Right atrium auricular region (tissue), 2 donors: ENCODE measurements around the gene CREB3L4. TPM values are rescaled to one million over a fixed set of nuclear protein-coding genes. Genes with fewer than 3 reads are reported as not detected.

Experiments used
- DNase-seq: peaks from one replicate; pipeline ENCODE4 v3.0.0-alpha.2; 2019; ENCODE audit warnings: low spot score
- H3K27ac ChIP-seq, 2 donors: fragments of 200-600 bp; sonication (generic); 1 replicate in 1 of 2; 2 replicates in 1 of 2; pipeline ENCODE4 v1.5.1; 2016 to 2019
- H3K27me3 ChIP-seq, 2 donors: fragments of 200-600 bp; sonication (generic); one replicate each; pipeline versions ENCODE4 v1.5.1 to v1.6.0; 2017 to 2019
- H3K36me3 ChIP-seq: fragments of 200-600 bp; sonication (generic); one replicate; pipeline ENCODE4 v1.5.1; 2016
- H3K4me1 ChIP-seq, 2 donors: fragments of 200-600 bp; sonication (generic); one replicate each; pipeline versions ENCODE4 v1.5.1 to v1.6.0; 2017 to 2019
- H3K4me3 ChIP-seq, 2 donors: fragments of 200-600 bp; sonication (generic); 1 replicate in 1 of 2; 2 replicates in 1 of 2; pipeline ENCODE4 v1.5.1; 2017 to 2019; ENCODE audit warnings: mild to moderate bottlenecking in 1 of 2, moderate library complexity in 1 of 2
- H3K9me3 ChIP-seq, 2 donors: fragments of 200-600 bp; sonication (generic); one replicate each; pipeline ENCODE4 v1.5.1; 2019
- CTCF ChIP-seq, 2 donors: fragments of 200-600 bp; sonication (generic); IDR thresholded peaks; one replicate each; pipeline ENCODE4 v1.5.1; 2019; ENCODE audit warnings: antibody characterized with exemption in 2 of 2
- total RNA-seq, 2 donors: library from RNA; depleted of rRNA; stranded (reverse); fragments of >200 nt; gene quantifications; one replicate each; pipeline ENCODE4 v1.1.0, GENCODE V29; 2016

Gene CREB3L4
- total RNA-seq, 2 donors from 2014 or later: 4.9 to 5.6 TPM

DNA sequence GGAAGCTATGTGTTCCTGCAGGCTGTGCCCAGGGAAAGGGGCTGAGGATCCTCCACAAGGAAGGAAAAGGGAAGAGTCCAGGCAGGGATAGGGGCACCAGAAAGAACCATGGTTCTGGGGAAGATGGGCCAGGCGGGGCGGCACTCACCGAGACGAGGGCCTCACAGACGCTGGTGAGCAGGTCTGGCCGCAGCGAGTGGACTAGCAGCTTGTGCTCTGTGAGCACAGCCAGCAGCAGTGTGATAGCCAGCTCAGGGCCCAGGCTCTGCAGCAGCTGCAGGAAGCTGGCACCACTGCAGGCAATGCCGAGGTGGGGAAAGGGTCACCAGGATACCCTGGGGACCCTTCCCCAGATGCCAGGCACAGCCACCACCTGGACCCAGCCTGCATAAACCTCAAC lies 26.9 kb upstream of the CREB3L4 start:
- no peak for TF ChIP-seq CTCF (IDR thresholded peaks at IDR 0.05)
- DNase-seq: no peak

GRCh38 chr1:153941826-153942725 lies 25.6 kb upstream of the CREB3L4 start:
- TF ChIP-seq CTCF (IDR thresholded peaks at IDR 0.05): no peak
- DNase-seq: no peak

More for the DNA sequence above, 26.9 kb upstream of the CREB3L4 start:
- H3K9me3 ChIP-seq: no peaks in the 10 kb centered on the region
- no peak overlapping the region for H3K27ac ChIP-seq
- peaks cover 0 to 26% of the 10 kb centered on the region in 2 donors for H3K4me1 ChIP-seq
- H3K36me3 ChIP-seq: peaks cover 58% of the 10 kb centered on the region
- no peak overlapping the region for H3K4me3 ChIP-seq
- no peaks in the 10 kb centered on the region for H3K27me3 ChIP-seq

DNA sequence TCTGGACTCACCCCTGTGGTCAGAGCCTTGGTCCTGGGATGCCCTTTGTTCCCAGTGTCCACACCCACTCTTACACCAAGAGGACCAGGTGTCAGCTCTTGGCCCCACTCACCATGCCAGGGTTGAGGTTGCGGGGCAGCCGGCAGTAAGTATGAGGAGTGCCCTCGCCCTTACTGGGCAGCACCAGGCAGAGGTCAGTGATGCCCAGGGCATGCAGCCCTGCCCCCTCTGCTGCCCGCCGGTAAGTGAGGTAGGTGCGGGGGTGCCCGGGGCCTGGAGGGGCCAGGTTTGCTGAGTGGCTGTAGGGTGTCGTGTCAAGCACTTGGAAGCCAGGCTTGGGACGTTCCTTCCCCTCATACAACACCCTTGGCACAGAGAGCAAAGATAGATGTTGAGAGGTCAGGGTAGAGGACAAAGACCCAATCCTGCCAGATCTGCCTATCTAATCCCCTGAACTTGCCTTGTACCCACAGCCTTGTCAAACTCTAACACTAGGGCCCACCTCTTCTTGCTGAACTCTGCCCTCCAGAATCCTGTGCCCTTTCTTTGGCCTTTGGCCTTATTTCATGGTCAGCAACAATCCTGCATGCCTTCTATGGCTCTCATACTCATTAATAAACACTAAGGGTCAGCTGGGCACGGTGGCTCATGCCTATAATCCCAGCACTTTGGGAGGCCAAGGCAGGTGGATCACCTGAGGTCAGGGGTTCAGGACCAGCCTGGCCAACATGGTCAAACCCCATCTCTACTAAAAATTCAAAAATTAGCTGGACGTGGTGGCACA lies 24.7 kb upstream of the CREB3L4 start:
- Histone ChIP-seq H3K4me1 (peaks cover 0 to 35% of the 10 kb centered on the region in 2 donors), H3K27ac (no peak overlapping the region), H3K36me3 (peaks cover 44% of the 10 kb centered on the region), H3K4me3 (no peak overlapping the region), H3K9me3 (no peaks in the 10 kb centered on the region), H3K27me3 (no peaks in the 10 kb centered on the region)
- no peak for DNase-seq
- TF ChIP-seq CTCF (IDR thresholded peaks at IDR 0.05): no peak

More at GRCh38 chr1:153941826-153942725, 25.6 kb upstream of the CREB3L4 start:
- peaks cover 45% of the 10 kb centered on the region for H3K36me3 ChIP-seq
- no peak overlapping the region for H3K27ac ChIP-seq
- H3K27me3 ChIP-seq: no peaks in the 10 kb centered on the region
- peaks cover 0 to 32% of the 10 kb centered on the region in 2 donors for H3K4me1 ChIP-seq
- no peaks in the 10 kb centered on the region for H3K9me3 ChIP-seq
- no peak overlapping the region for H3K4me3 ChIP-seq

DNA sequence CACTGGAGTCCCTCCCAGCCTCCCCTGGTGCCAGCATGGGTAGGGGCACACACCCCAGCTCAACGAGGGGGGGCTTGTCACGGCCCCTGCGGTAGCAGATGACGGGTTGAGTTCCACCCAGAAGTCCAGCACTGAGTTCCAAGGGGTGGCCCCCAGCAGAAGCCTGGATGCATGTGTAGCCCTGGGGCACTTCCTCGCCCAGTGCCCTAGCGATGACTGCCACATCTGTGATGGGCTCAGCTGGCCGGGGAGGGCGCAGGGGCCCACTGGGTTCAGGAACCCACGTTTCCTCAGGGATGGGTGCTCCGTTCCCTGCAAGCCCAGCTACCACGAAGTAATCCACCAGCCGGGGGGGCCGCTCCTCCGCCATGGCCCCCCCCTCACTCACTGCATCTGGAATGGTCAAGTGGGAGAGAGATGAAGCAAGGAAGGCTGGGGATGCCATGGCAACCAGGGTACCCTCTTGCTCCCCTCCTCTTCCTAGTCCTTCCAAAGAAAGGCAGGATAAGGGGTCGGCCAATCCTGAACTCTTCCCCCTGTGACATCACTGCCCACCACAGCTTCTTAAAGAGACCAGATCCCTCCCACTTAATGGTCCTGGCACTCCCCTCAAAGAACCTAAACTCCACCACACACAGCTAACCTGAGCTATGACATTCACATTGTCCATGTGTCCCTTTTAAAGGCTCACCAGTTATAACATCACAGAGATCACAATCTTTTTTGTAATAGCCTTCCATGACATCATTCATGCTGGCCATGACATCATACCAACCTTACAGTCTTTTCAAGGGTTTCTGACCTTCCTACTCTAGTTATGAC lies 23.5 kb upstream of the CREB3L4 start:
- DNase-seq: no peak
- Histone ChIP-seq H3K27me3 (no peaks in the 10 kb centered on the region), H3K9me3 (no peaks in the 10 kb centered on the region), H3K4me3 (peak overlapping the region in 1 of 2 donors; percentile 90), H3K27ac (peak overlapping the region; percentile 98), H3K36me3 (peaks cover 47% of the 10 kb centered on the region), H3K4me1 (peaks cover 0 to 35% of the 10 kb centered on the region in 2 donors)
- no peak for TF ChIP-seq CTCF (IDR thresholded peaks at IDR 0.05)

DNA sequence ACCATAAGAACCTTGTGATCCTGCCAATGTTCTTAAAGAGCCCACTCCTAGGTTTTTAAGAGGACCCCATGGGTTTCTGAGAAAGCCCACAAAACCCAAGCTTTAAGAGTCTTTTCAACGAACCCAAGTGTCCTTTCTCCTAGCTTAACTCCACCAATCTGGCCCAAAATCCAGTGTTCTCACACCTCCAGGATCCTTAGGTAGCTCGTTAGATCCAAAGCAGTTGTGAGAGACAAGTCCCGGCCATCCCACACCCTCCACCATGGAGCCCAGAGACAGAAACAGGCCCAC lies 22.9 kb upstream of the CREB3L4 start:
- no peak for TF ChIP-seq CTCF (IDR thresholded peaks at IDR 0.05)
- DNase-seq: no peak
- Histone ChIP-seq H3K36me3 (peaks cover 52% of the 10 kb centered on the region), H3K27ac (peak overlapping the region; percentile 98), H3K9me3 (no peaks in the 10 kb centered on the region), H3K27me3 (no peaks in the 10 kb centered on the region), H3K4me1 (peaks cover 0 to 35% of the 10 kb centered on the region in 2 donors), H3K4me3 (peak overlapping the region; percentile 79 to 90)
